A172 (cell line): ENCODE data around the gene KLK1. TPM values are rescaled to one million over a fixed set of nuclear protein-coding genes. Genes with fewer than 3 reads are reported as not detected.

Source experiments
- total RNA-seq: library from RNA; depleted of rRNA; stranded (reverse); fragments of >200 nt; shearing (Covaris generic); gene quantifications from 2 replicates; pipeline ENCODE4 v1.2.3, GENCODE V29; 2014; rRNA removed

KLK1 gene
- total RNA-seq, 1 experiment from 2014 or later = not detected

Other genes starting within 250 kb of the KLK1 start
- gene SYT3, start 183.9 kb downstream of the KLK1 start, total RNA-seq = 1.9 and 2.2 TPM in 2 replicates
- 2.1 TPM in 1 of 2 replicates, not detected in the other for gene C19orf81, start 174.3 kb downstream of the KLK1 start, total RNA-seq
- gene SHANK1, start 104.0 kb downstream of the KLK1 start, total RNA-seq = 0.40 and 0.48 TPM in 2 replicates
- gene CLEC11A, start 100.4 kb downstream of the KLK1 start, total RNA-seq = 4.8 and 7.9 TPM in 2 replicates
- gene GPR32, start 53.3 kb downstream of the KLK1 start, total RNA-seq = not detected in 2 replicates
- gene ACP4, start 33.4 kb downstream of the KLK1 start, total RNA-seq = not detected in 2 replicates
- not detected in 2 replicates for gene KLK15, start 9.8 kb upstream of the KLK1 start, total RNA-seq
- gene KLK3, start 31.1 kb upstream of the KLK1 start, total RNA-seq = not detected in 2 replicates
- not detected in 2 replicates for gene KLK2, start 49.7 kb upstream of the KLK1 start, total RNA-seq
- gene KLK4, start 87.6 kb upstream of the KLK1 start, total RNA-seq = not detected in 2 replicates
- gene KLK5, start 129.3 kb upstream of the KLK1 start, total RNA-seq = not detected in 2 replicates
- 0.07 and 0.12 TPM in 2 replicates for gene KLK6, start 145.8 kb upstream of the KLK1 start, total RNA-seq
- gene KLK7, start 160.1 kb upstream of the KLK1 start, total RNA-seq = not detected in 2 replicates
- not detected in 2 replicates for gene KLK8, start 177.8 kb upstream of the KLK1 start, total RNA-seq
- gene KLK10, start 195.9 kb upstream of the KLK1 start, total RNA-seq = not detected in 2 replicates
- not detected in 2 replicates for gene KLK11, start 202.8 kb upstream of the KLK1 start, total RNA-seq
- gene KLK12, start 211.2 kb upstream of the KLK1 start, total RNA-seq = not detected in 2 replicates
- not detected in 2 replicates for gene KLK13, start 241.3 kb upstream of the KLK1 start, total RNA-seq